Muscle layer of duodenum (tissue), 2 donors: Measurements from ENCODE around the gene XRCC4.

Experiments used
- H3K27ac ChIP-seq: one replicate; pipeline ENCODE4 v1.7.0; 2013; ENCODE audit warnings: mild to moderate bottlenecking, low read length
- H3K27me3 ChIP-seq: one replicate; pipeline ENCODE4 v1.7.0; 2013; ENCODE audit warnings: low read depth, mild to moderate bottlenecking, control low read depth, low read length
- H3K36me3 ChIP-seq, 2 donors: one replicate each; pipeline ENCODE4 v1.7.0; 2013; ENCODE audit warnings: low read length in 2 of 2, control low read depth in 1 of 2, mild to moderate bottlenecking in 1 of 2; ENCODE audit not compliant: insufficient read depth in 2 of 2, control insufficient read depth in 1 of 2
- H3K4me1 ChIP-seq, 2 donors: one replicate each; pipeline ENCODE4 v1.7.0; 2013; ENCODE audit warnings: low read length in 2 of 2, mild to moderate bottlenecking in 2 of 2, control low read depth in 1 of 2, moderate library complexity in 1 of 2; ENCODE audit not compliant: insufficient read depth in 2 of 2, control insufficient read depth in 1 of 2
- H3K4me3 ChIP-seq, 2 donors: one replicate each; pipeline ENCODE4 v1.7.0; 2013; ENCODE audit warnings: low read length in 2 of 2, low read depth in 1 of 2, mild to moderate bottlenecking in 1 of 2
- H3K9me3 ChIP-seq, 2 donors: one replicate each; pipeline ENCODE4 v1.7.0; 2013; ENCODE audit warnings: low read length in 2 of 2, control low read depth in 1 of 2, mild to moderate bottlenecking in 1 of 2; ENCODE audit not compliant: control insufficient read depth in 1 of 2
- donor health status: healthy.

The XRCC4 gene

DNA sequence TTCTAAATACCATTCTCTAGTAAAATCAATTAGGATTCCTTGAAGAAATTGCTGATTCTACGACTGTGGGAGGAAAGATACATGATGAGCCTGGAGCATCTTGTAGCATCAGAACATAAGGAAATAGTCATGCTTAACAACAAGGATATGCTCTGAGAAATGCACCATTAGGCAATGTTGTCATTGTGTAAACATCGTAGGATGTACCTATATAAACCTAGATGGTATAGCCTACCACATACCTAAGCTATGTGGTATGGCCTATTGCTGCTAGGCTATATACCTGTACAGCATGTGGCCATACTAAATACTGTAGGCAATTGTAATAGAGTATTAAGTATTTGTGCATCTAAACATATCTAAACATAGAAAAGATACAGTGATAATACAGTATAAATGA, 316.8 kb downstream of the XRCC4 start:
- no peak overlapping the region for H3K4me3 ChIP-seq
- H3K9me3 ChIP-seq: no peaks in the 10 kb centered on the region
- H3K36me3 ChIP-seq: no peaks in the 10 kb centered on the region
- H3K4me1 ChIP-seq: no peaks in the 10 kb centered on the region
- H3K27me3 ChIP-seq: no peaks in the 10 kb centered on the region
- H3K27ac ChIP-seq: no peak overlapping the region

- H3K9me3 ChIP-seq: no peaks in the 10 kb centered on the region
- H3K4me1 ChIP-seq: no peaks in the 10 kb centered on the region
- no peaks in the 10 kb centered on the region for H3K36me3 ChIP-seq
- H3K4me3 ChIP-seq: no peak overlapping the region
- no peaks in the 10 kb centered on the region for H3K27me3 ChIP-seq
- H3K27ac ChIP-seq: no peak overlapping the region
These were observed 319.3 kb downstream of the XRCC4 start for GRCh38 chr5:83396662-83397061.

DNA sequence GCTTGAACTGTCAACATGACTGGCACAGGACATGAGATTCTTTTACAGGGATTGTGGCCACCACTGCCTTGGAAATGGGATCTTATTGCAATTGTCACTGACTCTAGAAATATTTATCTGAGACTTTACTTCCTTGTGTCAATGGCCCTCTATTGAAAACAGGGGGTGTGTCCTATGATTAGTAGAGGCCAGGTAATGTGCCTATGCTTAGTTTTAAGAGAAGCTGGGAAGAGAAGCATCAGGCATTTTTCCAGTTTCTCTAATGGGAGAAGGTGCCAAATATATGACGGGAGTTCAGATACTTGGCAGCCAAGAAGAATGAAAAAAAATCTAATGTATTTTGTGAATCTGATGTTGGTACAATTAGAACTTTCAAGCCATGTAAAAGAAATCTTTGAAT, 320.3 kb downstream of the XRCC4 start:
- H3K4me1 ChIP-seq: no peaks in the 10 kb centered on the region
- H3K36me3 ChIP-seq: no peaks in the 10 kb centered on the region
- H3K27me3 ChIP-seq: no peaks in the 10 kb centered on the region
- no peak overlapping the region for H3K4me3 ChIP-seq
- no peaks in the 10 kb centered on the region for H3K9me3 ChIP-seq
- H3K27ac ChIP-seq: no peak overlapping the region

- H3K4me3 ChIP-seq: no peak overlapping the region
- no peaks in the 10 kb centered on the region for H3K9me3 ChIP-seq
- no peaks in the 10 kb centered on the region for H3K27me3 ChIP-seq
- H3K36me3 ChIP-seq: no peaks in the 10 kb centered on the region
- H3K4me1 ChIP-seq: no peaks in the 10 kb centered on the region
- H3K27ac ChIP-seq: no peak overlapping the region
These were observed 322.9 kb downstream of the XRCC4 start for GRCh38 chr5:83400241-83400640.

DNA sequence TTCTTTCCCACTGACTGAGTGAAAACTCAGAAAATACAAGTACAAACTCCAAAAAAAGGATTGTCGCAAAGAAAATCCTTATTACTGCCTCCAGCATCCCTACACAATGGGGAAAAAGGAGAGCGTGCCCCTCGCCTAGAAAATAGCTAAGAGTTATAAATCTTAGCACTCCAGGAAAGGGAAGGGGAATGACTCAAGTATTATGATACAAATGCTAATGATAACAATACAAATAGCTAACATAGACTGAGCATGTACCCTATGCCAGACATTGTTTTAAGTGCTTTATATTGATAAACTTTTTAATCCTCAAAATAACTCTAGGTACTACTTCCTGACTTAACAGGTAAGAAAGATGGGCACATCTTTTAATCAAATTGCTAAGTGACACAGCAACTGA, 323.4 kb downstream of the XRCC4 start:
- no peaks in the 10 kb centered on the region for H3K4me1 ChIP-seq
- no peaks in the 10 kb centered on the region for H3K9me3 ChIP-seq
- no peak overlapping the region for H3K4me3 ChIP-seq
- H3K36me3 ChIP-seq: no peaks in the 10 kb centered on the region
- H3K27me3 ChIP-seq: no peaks in the 10 kb centered on the region
- H3K27ac ChIP-seq: no peak overlapping the region

GRCh38 chr5:83401122-83401731, 323.9 kb downstream of the XRCC4 start:
- no peaks in the 10 kb centered on the region for H3K27me3 ChIP-seq
- H3K9me3 ChIP-seq: no peaks in the 10 kb centered on the region
- no peak overlapping the region for H3K4me3 ChIP-seq
- H3K4me1 ChIP-seq: no peaks in the 10 kb centered on the region
- H3K27ac ChIP-seq: no peak overlapping the region
- H3K36me3 ChIP-seq: no peaks in the 10 kb centered on the region

- no peaks in the 10 kb centered on the region for H3K36me3 ChIP-seq
- H3K4me3 ChIP-seq: no peak overlapping the region
- no peak overlapping the region for H3K27ac ChIP-seq
- no peaks in the 10 kb centered on the region for H3K9me3 ChIP-seq
- H3K4me1 ChIP-seq: no peaks in the 10 kb centered on the region
- no peaks in the 10 kb centered on the region for H3K27me3 ChIP-seq
These were observed 324.4 kb downstream of the XRCC4 start for GRCh38 chr5:83401775-83402174.
